Esophagus mucosa (tissue), 1 donor: Measurements from ENCODE around the gene KCNK13. TPM values are rescaled to one million over a fixed set of nuclear protein-coding genes. Genes with fewer than 3 reads are reported as not detected.
"Not testable (repeated sequence)": the region's sequence is repeated elsewhere in the genome, so short reads cannot be mapped to it uniquely, and the experiment has no call there.

Experiments used
- ATAC-seq: fragments of 200-7000 bp; cut with Tn5 transposase; one replicate; pipeline ENCODE4 v1.9.1; 2020
- total RNA-seq: library from RNA; stranded (reverse); gene quantifications from one replicate; pipeline ENCODE4 v1.2.4, GENCODE V29; 2023
- donor health status: DM: yes; HTN: yes; CAD: no.

The KCNK13 gene
- total RNA-seq, 1 donor from 2014 or later = 0.28 TPM

DNA sequence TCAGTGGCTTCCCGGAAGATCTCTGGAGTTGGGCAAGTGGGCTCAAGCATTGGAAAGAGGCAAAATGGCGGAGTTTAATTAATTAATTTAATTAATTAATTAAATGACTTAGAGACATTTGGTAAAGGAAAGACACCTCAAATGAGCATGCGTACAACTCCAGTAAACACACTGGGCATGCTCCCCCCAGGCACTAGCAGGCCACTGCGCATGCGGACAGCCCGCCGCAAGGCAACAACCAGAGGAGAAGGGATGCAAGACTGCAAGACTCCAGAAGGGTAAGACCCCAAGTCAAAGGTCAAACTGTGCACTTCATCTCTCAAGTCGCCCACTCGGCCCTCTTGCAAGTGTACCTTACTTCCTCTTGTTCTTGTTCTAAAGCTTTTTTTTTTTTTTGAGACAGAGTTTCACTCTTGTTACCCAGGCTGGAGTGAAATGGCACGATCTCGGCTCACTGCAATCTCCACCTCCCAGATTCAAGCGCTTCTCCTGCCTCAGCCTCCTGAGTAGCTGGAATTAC, 136.8 kb downstream of the KCNK13 start:
- ATAC-seq = no peak

DNA sequence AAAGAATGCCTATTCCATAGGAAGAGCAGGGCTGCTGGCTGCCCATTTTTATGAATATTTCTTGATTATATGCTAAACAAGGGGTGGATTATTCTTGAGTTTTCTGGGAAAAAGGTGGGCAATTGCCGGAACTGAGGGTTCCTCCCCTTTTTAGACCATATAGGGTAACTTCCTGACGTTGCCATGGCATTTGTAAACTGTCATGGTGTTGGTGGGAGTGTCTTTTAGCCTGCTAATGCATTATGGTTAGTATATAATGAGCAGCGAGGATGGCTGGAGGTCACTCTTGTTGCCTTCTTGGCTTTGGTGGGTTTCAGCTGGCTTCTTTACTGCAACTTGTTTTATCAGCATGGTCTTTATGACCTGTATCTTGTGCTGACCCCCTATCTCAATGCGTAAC, 138.8 kb downstream of the KCNK13 start:
- ATAC-seq = not testable (repeated sequence)

DNA sequence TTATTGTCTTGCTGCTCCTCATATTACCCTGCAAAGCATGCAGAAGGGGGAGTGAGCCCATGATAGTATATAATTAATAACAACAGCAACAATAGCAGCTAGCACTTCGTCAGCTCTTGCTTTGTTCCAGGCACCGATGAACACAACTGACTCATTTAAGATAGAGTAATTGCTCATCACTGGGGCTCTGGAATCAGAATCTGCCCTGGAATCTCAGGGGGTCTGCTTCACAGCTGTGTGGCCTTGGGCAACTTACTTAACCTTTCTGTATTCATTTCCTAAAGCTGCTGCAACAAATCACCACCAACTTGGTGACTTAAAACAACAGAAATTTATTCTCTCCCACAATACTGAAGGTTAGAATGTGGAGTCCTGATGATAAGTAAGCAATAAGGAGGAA, 139.6 kb downstream of the KCNK13 start:
- no peak for ATAC-seq

DNA sequence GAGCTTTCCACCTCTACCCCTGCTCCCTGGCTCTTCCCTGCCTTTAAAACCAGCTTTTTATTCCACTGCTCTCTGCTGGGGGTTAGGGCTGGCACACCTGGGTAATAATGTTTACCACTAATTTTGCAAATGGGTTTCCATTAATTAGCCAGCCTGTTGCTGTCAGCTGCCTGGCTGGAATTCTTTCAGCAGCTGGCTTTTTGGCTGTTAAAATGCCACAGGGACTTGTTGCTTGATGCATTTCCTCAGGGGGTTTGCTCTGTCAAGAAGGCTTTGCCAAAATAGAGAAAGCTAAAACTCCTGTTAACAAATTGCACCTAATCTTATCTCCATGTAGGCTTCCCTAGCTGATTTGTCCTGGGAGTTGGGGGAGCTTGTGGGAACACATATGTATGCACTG, 142.7 kb downstream of the KCNK13 start:
- ATAC-seq = no peak

DNA sequence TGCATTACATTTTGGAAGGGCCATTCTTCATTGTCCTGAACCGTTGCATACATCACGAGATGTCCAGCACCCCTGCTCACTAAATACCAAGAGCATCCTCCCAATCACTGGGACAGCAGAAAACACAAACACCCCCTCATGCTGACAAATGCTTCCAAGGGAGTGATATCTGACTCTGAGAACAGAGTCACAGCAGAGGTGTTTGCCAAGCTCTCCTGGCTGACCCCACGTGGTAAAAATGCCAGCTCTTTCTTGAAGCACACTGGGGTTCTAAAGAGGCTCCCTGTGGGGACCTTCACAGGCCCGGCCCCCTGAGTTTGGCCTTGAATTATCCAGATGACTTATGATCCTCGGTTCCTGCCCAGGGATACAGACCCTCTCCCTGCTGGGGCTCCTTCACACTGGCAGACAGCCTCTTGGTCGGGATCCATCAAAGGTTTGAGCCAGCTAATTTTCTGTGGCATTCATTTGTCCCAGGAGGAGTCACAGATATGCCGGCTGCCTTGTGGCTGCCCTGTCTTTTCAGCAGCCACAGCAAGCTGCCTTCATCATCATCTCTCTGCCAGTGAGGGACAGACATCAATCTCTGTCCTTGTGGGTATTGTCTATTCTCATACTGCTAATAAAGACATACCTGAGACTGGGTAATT, 151.4 kb downstream of the KCNK13 start:
- ATAC-seq = no peak

DNA sequence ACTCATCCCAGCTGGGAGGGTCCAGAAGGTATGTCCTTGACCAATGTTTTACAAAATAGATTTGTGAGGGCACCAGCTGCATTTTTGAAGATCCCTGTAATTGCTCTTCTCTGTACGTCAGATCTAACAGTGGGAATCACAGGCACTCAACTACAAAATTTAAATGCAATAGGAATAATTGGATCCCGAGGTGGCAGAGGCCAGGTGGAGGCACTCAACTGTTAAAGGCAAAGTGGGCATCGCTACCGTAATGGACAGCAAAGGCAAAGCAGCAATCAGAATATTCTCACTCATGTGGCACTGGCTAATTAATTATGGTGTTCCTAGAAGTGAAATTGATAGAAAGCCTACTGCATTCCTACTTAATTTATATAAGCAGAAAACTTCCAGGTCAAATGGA, 166.7 kb downstream of the KCNK13 start:
- no peak for ATAC-seq

DNA sequence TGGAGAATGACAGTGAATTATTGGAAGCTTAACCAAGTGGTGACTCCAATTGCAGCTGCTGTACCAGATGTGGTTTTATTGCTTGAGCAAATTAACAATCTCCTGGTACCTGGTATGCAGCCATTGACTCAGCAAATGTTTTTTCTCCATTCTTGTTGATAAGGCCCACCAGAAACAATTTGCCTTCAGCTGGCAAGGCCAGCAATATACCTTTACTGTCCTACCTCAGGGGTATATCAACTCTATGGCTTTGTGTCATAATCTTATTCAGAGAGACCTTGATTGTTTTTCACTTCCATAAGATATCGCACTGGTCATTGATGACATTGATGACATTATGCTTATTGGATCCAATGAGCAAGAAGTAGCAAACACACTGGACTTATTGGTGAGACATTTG, 168.1 kb downstream of the KCNK13 start:
- ATAC-seq = not testable (repeated sequence)

Other genes starting within 250 kb of the KCNK13 start
- 9.0 TPM for gene EFCAB11, start 107.3 kb upstream of the KCNK13 start, total RNA-seq
- gene TDP1, start 106.1 kb upstream of the KCNK13 start, total RNA-seq = 18.6 TPM
- gene PSMC1, start 194.6 kb downstream of the KCNK13 start, total RNA-seq = 68.5 TPM